NCI-H2081 treated with DMSO at 0.1 percent for 48 hours (cell line): ENCODE data around the gene CBLL1.
A peak's percentile ranks its signal among the peaks of the same experiment; 100 is the strongest.

Source experiments
- DNase-seq: peaks from one replicate; lab custom pipeline; 2025; lab: John Stamatoyannopoulos, UW

CBLL1 gene

GRCh38 chr7:107743567-107744344 lies at the start of gene CBLL1:
Gene CBLL1 (plus strand): TSS chr7:107744142. CDS start chr7:107744164, 22 bp downstream.
- peak; percentile 85 for DNase-seq

DNA sequence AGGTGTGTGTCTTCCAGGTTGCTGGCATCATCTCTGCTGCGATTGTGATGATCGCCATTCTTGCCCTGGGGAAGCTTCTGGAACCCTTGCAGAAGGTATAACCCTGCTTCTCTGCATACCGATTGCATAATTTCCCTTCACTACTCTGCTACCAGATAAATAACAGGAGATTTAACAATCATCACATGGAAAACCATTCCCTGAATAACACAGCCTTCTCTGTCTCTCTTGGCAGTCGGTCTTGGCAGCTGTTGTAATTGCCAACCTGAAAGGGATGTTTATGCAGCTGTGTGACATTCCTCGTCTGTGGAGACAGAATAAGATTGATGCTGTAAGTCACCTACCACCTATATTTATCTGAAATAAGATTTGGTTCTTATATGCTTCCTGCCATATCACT lies 49.6 kb upstream of the CBLL1 start:
- peak; percentile 35 for DNase-seq

- no peak for DNase-seq
These were observed 47.5 kb upstream of the CBLL1 start for GRCh38 chr7:107696330-107696946.

GRCh38 chr7:107697321-107698049 lies 46.5 kb upstream of the CBLL1 start:
- DNase-seq = no peak

DNA sequence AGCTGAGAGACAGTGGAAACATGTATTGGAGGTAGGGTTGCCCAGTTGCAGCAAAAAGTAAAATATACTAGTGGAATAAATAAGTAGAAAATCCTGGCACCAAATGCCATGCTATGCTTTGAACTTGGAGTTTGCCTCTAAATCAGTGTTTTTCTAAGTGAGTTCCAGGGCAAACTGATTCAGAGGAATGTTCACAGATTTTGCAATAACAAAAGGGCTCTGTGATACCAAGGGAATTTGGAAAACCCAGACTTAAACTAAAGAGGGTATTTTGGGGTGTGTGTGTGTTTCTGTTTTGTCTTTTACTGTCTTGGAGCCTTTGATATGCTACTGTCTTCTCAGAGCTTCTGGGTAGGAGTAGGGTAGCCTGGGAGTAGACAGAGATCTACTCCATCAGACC lies 43.4 kb upstream of the CBLL1 start:
- DNase-seq = no peak

GRCh38 chr7:107701191-107701590 lies 42.8 kb upstream of the CBLL1 start:
- no peak for DNase-seq

GRCh38 chr7:107703219-107703618 lies 40.7 kb upstream of the CBLL1 start:
- DNase-seq = no peak

- DNase-seq = no peak
These were observed 40.1 kb upstream of the CBLL1 start for GRCh38 chr7:107703872-107704271.

GRCh38 chr7:107708956-107709355 lies 35.0 kb upstream of the CBLL1 start:
- no peak for DNase-seq

- no peak for DNase-seq
These were observed 32.6 kb upstream of the CBLL1 start for GRCh38 chr7:107711301-107711700.

DNA sequence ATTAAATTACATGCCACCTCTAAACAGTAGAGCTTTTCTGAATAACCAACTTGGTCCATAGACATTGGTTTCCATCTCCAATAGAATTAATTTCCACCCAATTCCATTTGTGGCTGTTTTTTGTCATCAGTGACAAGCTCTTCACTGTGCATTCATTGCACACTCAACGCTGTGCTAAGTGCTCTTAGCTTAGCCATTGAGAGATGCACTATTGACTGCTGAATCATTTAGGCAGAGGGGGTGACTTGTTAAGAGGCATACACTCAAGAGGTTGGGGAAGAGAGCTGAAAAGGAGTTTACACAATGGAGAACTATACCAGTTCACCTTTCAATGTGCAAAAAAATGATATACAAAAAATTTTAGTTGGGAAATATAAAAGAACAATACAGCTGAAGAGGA lies 31.9 kb upstream of the CBLL1 start:
- no peak for DNase-seq

- DNase-seq = no peak
These were observed 31.0 kb upstream of the CBLL1 start for GRCh38 chr7:107712896-107713295.

DNA sequence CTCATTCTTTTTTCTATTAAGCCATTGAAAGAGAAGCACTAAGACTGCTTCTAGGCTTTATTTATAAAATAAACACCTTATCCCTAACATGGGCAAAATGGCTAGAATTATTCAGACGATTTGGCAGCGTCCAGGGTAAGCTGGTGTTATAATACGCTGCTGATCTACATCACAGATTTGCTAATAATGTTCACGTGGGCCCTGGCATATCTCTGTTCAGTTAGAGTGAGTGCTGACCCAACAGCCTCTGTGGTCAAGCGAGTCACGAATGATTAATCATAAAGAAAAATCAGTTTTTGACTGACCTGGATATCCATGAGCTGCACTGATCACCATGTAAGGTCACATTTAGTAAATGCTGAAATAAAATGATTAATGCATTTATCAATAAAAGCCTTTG lies 28.4 kb upstream of the CBLL1 start:
- DNase-seq = no peak

- no peak for DNase-seq
These were observed 25.3 kb upstream of the CBLL1 start for GRCh38 chr7:107718456-107719193.

- no peak for DNase-seq
These were observed 22.7 kb upstream of the CBLL1 start for GRCh38 chr7:107721286-107721685.

DNA sequence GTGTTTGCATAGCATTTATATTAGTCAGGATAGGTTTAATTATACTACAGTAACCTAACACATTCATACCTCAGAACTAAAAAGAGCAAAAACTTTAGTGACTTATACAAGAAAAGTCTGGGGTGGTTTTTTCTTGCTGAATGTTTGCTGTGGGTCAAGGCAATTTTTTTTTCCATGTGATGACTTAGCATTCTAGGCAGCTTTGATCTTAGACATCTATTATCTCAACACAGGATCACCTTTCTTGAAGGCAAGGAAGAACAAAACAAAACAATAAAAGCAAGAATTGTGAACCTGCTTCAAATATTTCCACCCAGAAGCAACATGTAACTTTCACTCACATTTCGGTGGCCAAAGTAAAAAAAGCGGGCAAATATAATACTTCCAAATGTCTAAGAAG lies 20.7 kb upstream of the CBLL1 start:
- DNase-seq = no peak

GRCh38 chr7:107725138-107725740 lies 18.7 kb upstream of the CBLL1 start:
- DNase-seq = peak; percentile 46

- no peak for DNase-seq
These were observed 17.4 kb upstream of the CBLL1 start for GRCh38 chr7:107726356-107727130.

- DNase-seq = no peak
These were observed 15.7 kb upstream of the CBLL1 start for GRCh38 chr7:107728276-107728675.

DNA sequence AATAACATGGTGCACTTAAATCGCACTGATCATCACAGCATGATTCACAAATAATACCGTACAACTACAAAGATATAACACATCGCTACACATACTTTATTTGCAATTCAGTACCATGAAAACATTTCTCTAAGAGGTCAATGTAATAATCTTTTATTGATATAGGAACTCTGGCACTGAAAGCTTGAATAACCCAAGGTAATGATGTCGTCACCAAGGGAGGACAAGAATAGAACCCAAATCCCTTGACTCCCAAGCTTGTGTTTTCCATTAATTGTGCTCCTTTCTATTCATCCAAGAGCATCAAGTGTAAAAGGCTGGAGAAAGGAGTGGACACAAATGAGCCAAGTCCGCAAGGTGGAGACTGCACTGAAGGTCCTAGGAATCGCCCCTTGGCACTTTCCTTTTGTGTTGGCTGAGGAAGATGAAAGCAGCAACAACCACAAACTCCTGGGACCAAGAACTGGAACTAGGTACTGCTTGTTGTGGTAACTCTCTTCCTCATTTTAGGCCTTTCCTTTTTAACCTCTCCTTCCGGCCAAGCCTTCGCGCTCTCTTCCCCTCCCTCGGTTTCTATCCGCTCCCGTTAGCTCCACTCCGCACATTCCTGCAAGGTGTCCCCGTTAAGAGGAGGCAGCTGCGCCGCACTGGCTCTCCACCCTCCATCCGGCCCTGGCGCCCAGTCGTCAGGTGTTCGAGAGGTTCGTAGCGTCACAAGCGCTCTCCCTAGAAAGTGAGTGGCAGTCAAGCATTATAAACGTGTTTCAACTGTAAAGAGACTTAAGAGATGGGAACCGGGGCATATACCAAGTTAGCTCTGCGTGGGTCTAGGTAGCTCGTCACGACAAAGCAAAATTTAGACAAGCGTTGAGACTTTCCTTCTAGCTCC lies 1.0 kb upstream of the CBLL1 start:
- peak; percentile 72 for DNase-seq
